ENCODE results near the gene SUMO1.
A peak's percentile ranks its signal among the peaks of the same experiment; 100 is the strongest.

Gene SUMO1

GRCh38 chr2:202194418-202194817 lies 44.0 kb downstream of the SUMO1 start:
- DNase-seq = no peak

GRCh38 chr2:202193881-202194353 lies 44.5 kb downstream of the SUMO1 start:
- DNase-seq = no peak

- no peak for DNase-seq
Observed at GRCh38 chr2:202193305-202193704, 45.1 kb downstream of the SUMO1 start.

- DNase-seq = no peak
Observed at GRCh38 chr2:202187570-202187969, 50.8 kb downstream of the SUMO1 start.

- DNase-seq = no peak
Observed at GRCh38 chr2:202186641-202187202, 51.7 kb downstream of the SUMO1 start.

GRCh38 chr2:202185156-202185555 lies 53.2 kb downstream of the SUMO1 start:
- no peak for DNase-seq

- DNase-seq = no peak
Observed at GRCh38 chr2:202184557-202184956, 53.8 kb downstream of the SUMO1 start.

GRCh38 chr2:202178346-202178958 lies 59.9 kb downstream of the SUMO1 start:
- peak; percentile 67 for DNase-seq

- DNase-seq = peak; percentile 84
Observed at GRCh38 chr2:202172439-202173211, 65.8 kb downstream of the SUMO1 start.

- DNase-seq = no peak
Observed at GRCh38 chr2:202171241-202171825, 67.1 kb downstream of the SUMO1 start.

GRCh38 chr2:202169832-202170424 lies 68.5 kb downstream of the SUMO1 start:
- no peak for DNase-seq

GRCh38 chr2:202169131-202169530 lies 69.3 kb downstream of the SUMO1 start:
- DNase-seq = no peak

- DNase-seq = peak; percentile 44
Observed at GRCh38 chr2:202165945-202166344, 72.5 kb downstream of the SUMO1 start.

- no peak for DNase-seq
Observed at GRCh38 chr2:202165208-202165607, 73.2 kb downstream of the SUMO1 start.

GRCh38 chr2:202164411-202164810 lies 74.0 kb downstream of the SUMO1 start:
- DNase-seq = no peak

- no peak for DNase-seq
Observed at GRCh38 chr2:202161151-202161835, 77.1 kb downstream of the SUMO1 start.

- DNase-seq = no peak
Observed at GRCh38 chr2:202158796-202159195, 79.6 kb downstream of the SUMO1 start.

- DNase-seq = no peak
Observed at GRCh38 chr2:202157211-202157990, 81.0 kb downstream of the SUMO1 start.

Measured in inflammatory macrophage treated with lipopolysaccharide for 4 hours (primary cell).